GM11168 (cell line): ENCODE results near the gene IL1RAP.

ENCODE experiments used
- in situ Hi-C: fragments of 300-500 bp; cut with MboI; formaldehyde crosslinking; loops from one replicate; pipeline ENCODE4 v1.12.0; 2022; ENCODE audit warnings: low sequenced_read_pairs; ENCODE audit not compliant: unreplicated experiment

IL1RAP gene

DNA sequence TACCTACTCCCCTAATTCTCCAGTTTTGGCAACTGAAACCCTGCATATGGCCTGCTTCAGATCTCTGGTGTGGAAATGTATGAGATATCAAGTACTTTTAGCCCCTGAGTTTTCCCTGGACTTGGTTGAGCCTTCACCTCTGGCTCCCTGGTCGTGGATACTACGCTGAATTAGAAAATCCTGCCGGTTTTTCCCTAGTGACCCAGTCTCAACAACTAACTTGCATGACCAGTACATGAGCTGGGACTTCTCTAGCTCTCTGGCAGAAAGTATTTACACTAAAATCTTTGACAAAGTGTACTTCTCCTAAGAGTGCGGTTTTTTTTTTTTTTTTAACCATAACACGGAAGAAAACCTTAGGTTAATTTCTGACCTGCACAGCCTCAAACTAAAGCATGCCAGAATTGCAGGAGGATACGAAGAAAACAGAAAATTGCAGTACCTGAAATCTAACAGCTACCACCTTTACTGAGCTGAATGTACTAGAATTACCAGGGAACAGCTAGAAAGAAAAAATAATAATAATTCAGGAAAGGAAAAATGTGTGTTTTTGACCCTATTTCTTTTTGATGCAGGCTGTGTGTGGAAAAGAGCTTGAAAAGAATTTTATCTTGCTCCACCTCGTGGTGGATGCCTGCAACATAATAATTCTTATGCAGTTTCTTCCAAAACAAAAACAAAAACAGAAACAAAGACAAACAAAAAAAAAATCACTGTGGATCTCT is 183.1 kb downstream of the IL1RAP start:
- in situ Hi-C loops: no loop called here

DNA sequence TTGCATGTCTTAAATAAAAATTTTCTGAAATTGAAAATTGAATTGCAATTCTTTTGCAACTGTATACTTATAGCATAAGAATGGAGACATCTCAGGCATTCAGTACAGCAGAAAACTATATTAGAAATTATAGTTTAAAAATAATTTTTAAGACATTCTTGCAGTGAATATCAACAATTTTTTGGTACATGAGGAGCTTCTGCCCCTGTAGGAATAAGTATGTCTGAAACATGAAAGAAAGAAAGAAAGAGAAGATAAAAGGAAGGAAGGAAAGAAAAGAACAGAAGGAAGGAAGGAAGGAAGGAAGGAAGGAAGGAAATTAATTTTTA is 183.6 kb downstream of the IL1RAP start:
- in situ Hi-C loops: no loop called here

DNA sequence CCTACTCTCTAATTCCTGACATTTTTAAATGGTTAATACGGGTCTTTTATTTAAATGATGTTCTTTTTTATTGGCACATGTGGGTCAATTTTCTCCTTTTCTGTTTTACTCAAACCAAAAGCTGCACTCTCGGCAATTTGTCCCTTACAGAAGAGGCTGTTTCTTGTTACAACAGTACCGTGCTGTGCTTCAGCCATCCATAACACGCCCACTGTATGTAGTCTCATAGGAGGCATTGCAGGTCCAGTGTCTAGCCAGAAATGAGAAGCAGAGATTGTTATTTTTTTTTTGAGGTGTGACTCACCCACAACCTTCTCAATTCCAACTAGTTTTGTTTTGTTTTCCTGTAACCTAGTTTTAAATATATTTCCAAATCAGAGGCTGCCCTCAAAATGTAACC is 184.0 kb downstream of the IL1RAP start:
- in situ Hi-C loops: no loop called here

DNA sequence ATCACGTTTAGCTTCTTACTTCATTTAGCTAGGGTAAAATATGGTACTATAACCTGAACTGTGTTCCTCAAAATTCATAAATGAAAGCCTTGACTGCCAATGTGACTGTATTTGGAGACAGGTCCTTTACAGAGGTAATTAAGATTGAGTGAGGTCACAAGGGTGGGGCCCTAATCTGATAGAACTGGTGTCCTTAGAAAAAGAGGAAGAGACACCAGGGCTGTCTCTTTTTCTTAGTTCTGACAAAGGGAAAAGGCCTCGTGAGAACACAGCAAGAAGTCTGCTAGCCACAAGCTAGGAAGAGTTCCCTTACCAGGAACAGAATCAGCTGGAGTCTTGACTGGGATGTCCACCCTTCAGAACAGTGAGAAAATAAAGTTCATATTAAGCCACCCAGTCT is 185.9 kb downstream of the IL1RAP start:
- in situ Hi-C loops: no loop called here

GRCh38 chr3:190701096-190701532 is 187.2 kb downstream of the IL1RAP start:
- in situ Hi-C loops: no loop called here

GRCh38 chr3:190706582-190706981 is 192.7 kb downstream of the IL1RAP start:
- in situ Hi-C loops: no loop called here
